Erythroblast (primary cell): ENCODE results near the gene ATG9B.

Experiments used
- GATA1 ChIP-seq: IDR thresholded peaks from 2 replicates; pipeline ENCODE4 v1.6.1; 2011; ENCODE audit warnings: low read depth, mild to moderate bottlenecking, control low read depth, low read length, moderate library complexity
- POLR2A ChIP-seq: IDR thresholded peaks from 2 replicates; pipeline ENCODE4 v1.6.1; 2011; ENCODE audit warnings: mild to moderate bottlenecking, low read length

- TF ChIP-seq POLR2A (no peak), GATA1 (no peak)
These were observed 53.9 kb downstream of the ATG9B start for GRCh38 chr7:150970424-150970823.
